GM12865 (cell line): ENCODE data around the gene BLOC1S4.

Experiments
- DNase-seq: peaks from one replicate; pipeline ENCODE4 v3.0.0; 2010; ENCODE audit warnings: low read depth
- H3K4me3 ChIP-seq: 2 replicates; pipeline ENCODE4 v1.5.1; 2011; ENCODE audit warnings: mild to moderate bottlenecking, low read depth, low read length, control low read depth
- TF ChIP-seq, protein P1 (sequence below): IDR thresholded peaks from 2 replicates; pipeline ENCODE4 v1.5.1; 2011; ENCODE audit warnings: low read length, control low read depth, low read depth, inconsistent platforms; ENCODE audit not compliant: insufficient read depth; ENCODE audit errors: missing control alignments

The BLOC1S4 gene

DNA sequence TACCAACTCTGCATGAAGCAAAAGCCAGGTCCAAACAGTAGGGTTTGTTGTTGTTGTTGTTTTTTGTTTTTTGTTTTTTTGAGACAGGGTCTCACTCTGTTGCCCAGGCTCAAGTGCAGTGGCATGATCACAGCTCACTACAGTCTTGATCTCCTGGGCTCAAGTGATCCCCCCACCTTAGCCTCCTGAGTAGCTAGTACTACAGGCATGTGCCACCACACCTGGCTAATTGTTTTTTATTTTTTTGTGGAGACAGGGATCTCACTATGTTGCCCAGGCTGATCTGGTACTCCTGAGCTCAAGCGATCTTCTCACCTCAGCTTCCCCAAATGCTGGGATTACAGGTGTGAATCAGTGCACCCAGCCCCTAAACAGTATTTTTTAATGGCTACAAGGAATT is 16.1 kb upstream of the BLOC1S4 start:
- H3K4me3 ChIP-seq, result no peak overlapping the region
- DNase-seq, result no peak
- TF ChIP-seq, protein P1, sequence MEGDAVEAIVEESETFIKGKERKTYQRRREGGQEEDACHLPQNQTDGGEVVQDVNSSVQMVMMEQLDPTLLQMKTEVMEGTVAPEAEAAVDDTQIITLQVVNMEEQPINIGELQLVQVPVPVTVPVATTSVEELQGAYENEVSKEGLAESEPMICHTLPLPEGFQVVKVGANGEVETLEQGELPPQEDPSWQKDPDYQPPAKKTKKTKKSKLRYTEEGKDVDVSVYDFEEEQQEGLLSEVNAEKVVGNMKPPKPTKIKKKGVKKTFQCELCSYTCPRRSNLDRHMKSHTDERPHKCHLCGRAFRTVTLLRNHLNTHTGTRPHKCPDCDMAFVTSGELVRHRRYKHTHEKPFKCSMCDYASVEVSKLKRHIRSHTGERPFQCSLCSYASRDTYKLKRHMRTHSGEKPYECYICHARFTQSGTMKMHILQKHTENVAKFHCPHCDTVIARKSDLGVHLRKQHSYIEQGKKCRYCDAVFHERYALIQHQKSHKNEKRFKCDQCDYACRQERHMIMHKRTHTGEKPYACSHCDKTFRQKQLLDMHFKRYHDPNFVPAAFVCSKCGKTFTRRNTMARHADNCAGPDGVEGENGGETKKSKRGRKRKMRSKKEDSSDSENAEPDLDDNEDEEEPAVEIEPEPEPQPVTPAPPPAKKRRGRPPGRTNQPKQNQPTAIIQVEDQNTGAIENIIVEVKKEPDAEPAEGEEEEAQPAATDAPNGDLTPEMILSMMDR, result no peak

DNA sequence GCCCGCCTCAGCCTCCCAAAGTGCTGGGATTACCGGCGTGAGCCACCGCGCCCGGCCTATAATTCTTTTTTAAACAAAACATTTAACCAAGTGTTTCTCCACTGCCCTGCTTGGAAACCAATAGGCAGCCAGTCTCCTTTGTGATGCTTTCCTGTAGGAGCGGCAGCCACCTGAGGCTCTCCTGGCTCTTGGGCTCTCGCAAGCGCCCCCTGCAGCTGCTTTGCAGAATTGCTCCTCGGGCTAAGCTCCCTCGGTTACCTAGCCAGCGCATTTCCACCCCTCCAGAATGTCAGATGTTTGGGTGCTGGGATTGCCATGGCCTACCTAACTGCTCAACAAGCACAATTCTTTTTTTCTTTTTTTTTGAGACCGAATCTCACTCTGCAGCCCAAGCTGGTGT is 14.6 kb upstream of the BLOC1S4 start:
- DNase-seq, result no peak
- H3K4me3 ChIP-seq, result no peak overlapping the region
- TF ChIP-seq, protein P1, result no peak

DNA sequence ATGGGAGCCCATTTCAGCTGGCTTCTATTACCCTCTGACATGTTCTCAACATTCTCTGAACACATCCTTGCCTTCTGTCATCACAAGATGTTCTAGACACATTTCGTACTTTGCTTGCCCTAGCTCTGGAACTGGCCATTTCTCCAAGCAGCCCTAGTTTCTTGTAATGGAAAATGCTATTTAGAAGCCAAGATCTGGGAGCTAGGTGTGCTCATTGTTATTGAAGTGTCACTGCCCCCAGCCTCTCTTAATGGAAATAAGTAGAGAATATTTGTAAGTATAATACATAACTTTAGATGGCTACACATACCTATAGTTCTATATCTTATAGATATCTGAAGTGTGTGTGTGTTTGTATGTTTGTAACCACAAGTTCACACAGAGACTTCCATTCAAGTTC is 13.2 kb upstream of the BLOC1S4 start:
- TF ChIP-seq, protein P1, result no peak
- no peak for DNase-seq
- H3K4me3 ChIP-seq, result no peak overlapping the region

DNA sequence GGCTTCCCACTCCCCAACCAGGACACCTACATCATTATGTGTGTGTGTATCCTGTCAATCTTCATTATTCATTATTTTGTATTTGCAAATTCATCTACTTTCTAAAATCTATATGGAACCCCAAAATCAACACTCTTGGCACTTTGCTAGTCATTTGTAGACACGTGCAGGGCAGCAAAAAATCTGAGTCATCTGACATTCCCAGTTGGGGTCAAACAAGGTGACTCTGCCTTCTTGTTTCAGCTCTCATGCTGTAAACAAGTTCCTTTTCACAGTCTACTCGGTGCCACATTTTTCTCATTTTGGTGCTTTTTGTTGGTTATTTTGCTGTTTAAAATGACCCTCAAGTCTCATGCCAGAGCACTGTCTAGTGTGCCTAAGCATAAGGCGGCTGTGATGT is 12.2 kb upstream of the BLOC1S4 start:
- TF ChIP-seq, protein P1, result no peak
- DNase-seq, result no peak
- H3K4me3 ChIP-seq, result no peak overlapping the region

DNA sequence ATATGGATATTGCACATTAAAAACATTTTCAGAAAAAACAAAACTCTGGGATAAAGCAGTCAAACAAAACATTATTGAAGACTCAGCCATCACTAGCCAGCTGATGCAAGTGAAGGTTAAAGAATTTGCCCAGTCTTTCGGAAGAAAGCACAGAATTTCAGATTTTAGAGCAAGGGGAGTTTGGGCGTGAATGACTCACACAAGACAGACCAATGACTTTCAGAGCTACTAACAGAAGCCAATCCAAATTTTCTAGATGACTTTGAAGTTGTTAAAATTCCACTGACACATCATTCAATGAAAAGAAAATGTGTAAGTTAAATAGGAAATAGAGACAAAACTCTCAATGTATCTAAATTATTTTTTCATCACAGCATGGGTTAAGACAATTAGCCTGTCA is 10.3 kb upstream of the BLOC1S4 start:
- TF ChIP-seq, protein P1, result no peak
- H3K4me3 ChIP-seq, result no peak overlapping the region
- DNase-seq, result no peak

DNA sequence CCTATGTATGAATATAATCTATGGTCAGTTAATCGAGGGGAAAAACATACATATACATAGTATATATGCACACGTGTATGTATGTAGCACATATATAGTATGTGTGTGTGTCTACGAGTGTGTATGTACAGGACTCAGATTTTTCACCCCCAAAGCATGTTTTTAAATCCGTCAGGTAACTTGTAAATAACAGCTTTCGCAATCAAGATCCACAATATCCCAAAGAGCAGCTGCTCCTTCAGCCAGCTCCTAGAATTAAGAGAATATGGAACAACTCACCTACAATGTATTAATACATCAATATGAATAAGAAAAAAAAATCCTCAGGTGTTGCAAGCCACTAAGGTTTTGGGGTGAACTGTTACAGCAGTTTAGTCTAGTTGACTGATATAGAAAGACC is 9.8 kb upstream of the BLOC1S4 start:
- H3K4me3 ChIP-seq, result no peak overlapping the region
- TF ChIP-seq, protein P1, result no peak
- DNase-seq, result no peak
